ENCODE data around the gene DNAJA4. TPM values are rescaled to one million over a fixed set of nuclear protein-coding genes. Genes with fewer than 3 reads are reported as not detected.
A peak's percentile ranks its signal among the peaks of the same experiment; 100 is the strongest.

The DNAJA4 gene
- total and polyA plus RNA-seq, 2 of the 8 experiments (the other 6 are each of a cell fraction or from before 2014, with no cell fraction given), result 3.6 to 6.2 TPM

DNA sequence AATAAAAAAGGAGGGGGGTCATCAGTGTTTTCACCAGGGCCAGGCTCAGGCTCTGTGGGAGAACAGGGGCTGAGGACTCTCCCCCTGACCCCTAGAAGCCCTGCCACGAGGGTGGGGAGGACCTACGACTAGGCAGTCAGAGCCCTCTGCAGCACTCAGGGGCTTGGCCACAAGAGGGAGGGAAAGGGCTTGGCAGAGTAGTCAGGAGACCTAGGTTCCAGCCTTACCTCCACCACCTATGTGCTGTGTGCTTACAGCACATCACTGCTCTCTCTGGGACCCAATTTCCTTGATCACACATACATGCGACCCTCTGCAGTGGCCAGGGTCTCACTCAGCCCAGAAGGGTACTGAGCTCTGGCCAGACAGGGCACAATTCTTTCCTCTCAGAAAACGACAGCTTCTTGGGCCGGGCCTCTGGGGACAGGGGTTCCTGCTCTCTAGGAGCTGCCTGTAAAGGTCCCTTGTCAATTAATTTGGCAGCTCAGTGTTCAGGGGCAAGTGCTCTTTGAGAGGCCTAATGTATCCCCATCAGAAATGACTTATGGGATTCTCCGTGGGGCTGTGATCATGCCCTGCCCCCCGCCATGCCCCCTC, 51.4 kb downstream of the DNAJA4 start:
- Histone ChIP-seq H3K36me3 (ENCODE audit: control insufficient read depth in 2 of 4, insufficient read depth in 4 of 4, low read length in 3 of 4) (no peaks in the 10 kb centered on the region), H3K79me1 (ENCODE audit: low read depth, low read length) (no peaks in the 10 kb centered on the region), H4K8ac (ENCODE audit: extremely low read depth, insufficient read depth, low read length) (peak overlapping the region; percentile 66; the same call in 1 of the 2 replicates), H3K4me2 (ENCODE audit: insufficient read depth in 1 of 2, low read depth in 2 of 2, low read length in 2 of 2) (no peak overlapping the region), H3K14ac (ENCODE audit: insufficient read length) (no peak overlapping the region), H3K79me2 (ENCODE audit: control insufficient read depth in 1 of 2, insufficient read depth in 2 of 2, low read length in 2 of 2) (no peaks in the 10 kb centered on the region), H3K27me3 (replicated peaks in 1 of 4; ENCODE audit: control insufficient read depth in 3 of 4, extremely low read depth in 1 of 4, insufficient read depth in 3 of 4, low read length in 3 of 4) (no peaks in the 10 kb centered on the region), H4K5ac (ENCODE audit: insufficient read length, low read depth, low read length) (no peak overlapping the region), H3K56ac (replicated peaks; ENCODE audit: insufficient read length, low read depth, low read length) (no peak overlapping the region), H2AK5ac (ENCODE audit: low read depth, low read length) (no peak overlapping the region), H3K4me1 (replicated peaks in 1 of 4; ENCODE audit: control insufficient read depth in 3 of 4, insufficient read depth in 4 of 4, low read length in 3 of 4) (peaks cover 0 to 23% (median 12%) of the 10 kb centered on the region in 4 experiments; a peak in 6 of 7 replicates), H2BK5ac (ENCODE audit: low read depth, low read length) (no peak overlapping the region), H2BK120ac (replicated peaks; ENCODE audit: low read depth, low read length) (peak overlapping the region; percentile 56), H4K20me1 (replicated peaks in 1 of 2; ENCODE audit: control insufficient read depth in 1 of 2, insufficient read depth in 2 of 2, low read length in 2 of 2) (no peaks in the 10 kb centered on the region), H3K27ac (ENCODE audit: low read depth, low read length) (peak overlapping the region; percentile 5; the same call in 1 of the 2 replicates), H2BK20ac (ENCODE audit: low read length) (no peak overlapping the region), H2BK15ac (ENCODE audit: low read length) (no peak overlapping the region; the same call in 1 of the 2 replicates), H3K9ac (replicated peaks in 1 of 4; ENCODE audit: extremely low read depth in 1 of 4, low read depth in 3 of 4, low read length in 3 of 4) (0 out of 7 replicates have a peak overlapping the region, but pooled peaks of 1 of the 4 experiments have one; percentile 16), H3K9me3 (ENCODE audit: insufficient read depth in 2 of 2, low read depth in 1 of 2, low read length in 1 of 2) (no peaks in the 10 kb centered on the region), H3K23ac (ENCODE audit: insufficient read length) (no peak overlapping the region), H3K23me2 (ENCODE audit: low read depth, low read length) (no peaks in the 10 kb centered on the region), H3K4ac (replicated peaks; ENCODE audit: insufficient read length, low read depth, low read length) (no peak overlapping the region), H3K18ac (ENCODE audit: extremely low read depth, low read length) (no peak overlapping the region), H2BK12ac (ENCODE audit: low read depth, low read length) (peak overlapping the region; percentile 88; the same call in 1 of the 2 replicates), H2AFZ (ENCODE audit: low read length) (peak overlapping the region; percentile 77; the same call in 1 of the 2 replicates), H4K91ac (replicated peaks; ENCODE audit: insufficient read length, low read length) (peak overlapping the region; percentile 26), H3K4me3 (ENCODE audit: extremely low read depth in 1 of 4, insufficient read depth in 2 of 4, low read depth in 3 of 4, low read length in 4 of 4) (no peak overlapping the region)
- WGBS, 2 experiments (ENCODE audit: extremely low coverage in 1 of 2, insufficient coverage in 1 of 2, insufficient read length in 1 of 2, insufficient replicate concordance in 2 of 2, low coverage in 1 of 2, low lambda C conversion rate in 2 of 2, missing lambda C conversion rate in 1 of 2), result 72% methylated on average over 7 of the region's 7 CpGs; no CpG with 5 or more reads in 1 of the 2 experiments
- CTCF ChIA-PET (ENCODE audit: partially characterized antibody), result interaction anchor here (0.6 to 13.0 kb wide), 35 partner anchors 7 to 424 kb away, joined by 3 to 104 read pairs (median 5); partner anchors contain the start of genes CRABP1, IREB2 and SKIC8
- DNase-seq (ENCODE audit: low read depth in 1 of 2, low spot score in 2 of 2), result peak in 1 of 2 experiments; percentile 70
- TF ChIP-seq HDAC2 (IDR thresholded peaks at IDR 0.05; ENCODE audit: borderline replicate concordance in 1 of 2, low read depth in 2 of 2, low read length in 2 of 2) (0 out of 4 replicates have a peak, but pooled peaks of 1 of the 2 experiments have one; percentile 14), CHD2 (IDR thresholded peaks at IDR 0.05; ENCODE audit: low read length) (0 out of 2 replicates have a peak, but pooled peaks have one; percentile 20), SRF (IDR thresholded peaks at IDR 0.05; ENCODE audit: low read depth, low read length) (no peak), RAD21 (IDR thresholded peaks at IDR 0.05 in 1 of 2, conservative IDR thresholded peaks at IDR 0.05 in 1 of 2; ENCODE audit: low read depth in 2 of 2, low read length in 2 of 2) (peak; percentile 92 to 93)
- TF ChIP-seq, protein P1, sequence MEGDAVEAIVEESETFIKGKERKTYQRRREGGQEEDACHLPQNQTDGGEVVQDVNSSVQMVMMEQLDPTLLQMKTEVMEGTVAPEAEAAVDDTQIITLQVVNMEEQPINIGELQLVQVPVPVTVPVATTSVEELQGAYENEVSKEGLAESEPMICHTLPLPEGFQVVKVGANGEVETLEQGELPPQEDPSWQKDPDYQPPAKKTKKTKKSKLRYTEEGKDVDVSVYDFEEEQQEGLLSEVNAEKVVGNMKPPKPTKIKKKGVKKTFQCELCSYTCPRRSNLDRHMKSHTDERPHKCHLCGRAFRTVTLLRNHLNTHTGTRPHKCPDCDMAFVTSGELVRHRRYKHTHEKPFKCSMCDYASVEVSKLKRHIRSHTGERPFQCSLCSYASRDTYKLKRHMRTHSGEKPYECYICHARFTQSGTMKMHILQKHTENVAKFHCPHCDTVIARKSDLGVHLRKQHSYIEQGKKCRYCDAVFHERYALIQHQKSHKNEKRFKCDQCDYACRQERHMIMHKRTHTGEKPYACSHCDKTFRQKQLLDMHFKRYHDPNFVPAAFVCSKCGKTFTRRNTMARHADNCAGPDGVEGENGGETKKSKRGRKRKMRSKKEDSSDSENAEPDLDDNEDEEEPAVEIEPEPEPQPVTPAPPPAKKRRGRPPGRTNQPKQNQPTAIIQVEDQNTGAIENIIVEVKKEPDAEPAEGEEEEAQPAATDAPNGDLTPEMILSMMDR (IDR thresholded peaks at IDR 0.05; ENCODE audit: control extremely low read depth in 1 of 3, insufficient read depth in 1 of 3, low read depth in 1 of 3, low read length in 3 of 3), result peak; percentile 89 to 95 (median 92)
- POLR2A ChIA-PET (ENCODE audit: partially characterized antibody), result interaction anchor here (0.7 to 1.4 kb wide), 5 partner anchors 12 to 123 kb away, joined by 3 to 6 read pairs (median 4); no protein-coding TSS in a partner anchor
- FAIRE-seq, result peak; percentile 80
